ENCODE data around the gene NPFFR1. TPM values are rescaled to one million over a fixed set of nuclear protein-coding genes. Genes with fewer than 3 reads are reported as not detected.

Gene NPFFR1
- total RNA-seq, 1 donor from 2014 or later = 1.0 TPM

DNA sequence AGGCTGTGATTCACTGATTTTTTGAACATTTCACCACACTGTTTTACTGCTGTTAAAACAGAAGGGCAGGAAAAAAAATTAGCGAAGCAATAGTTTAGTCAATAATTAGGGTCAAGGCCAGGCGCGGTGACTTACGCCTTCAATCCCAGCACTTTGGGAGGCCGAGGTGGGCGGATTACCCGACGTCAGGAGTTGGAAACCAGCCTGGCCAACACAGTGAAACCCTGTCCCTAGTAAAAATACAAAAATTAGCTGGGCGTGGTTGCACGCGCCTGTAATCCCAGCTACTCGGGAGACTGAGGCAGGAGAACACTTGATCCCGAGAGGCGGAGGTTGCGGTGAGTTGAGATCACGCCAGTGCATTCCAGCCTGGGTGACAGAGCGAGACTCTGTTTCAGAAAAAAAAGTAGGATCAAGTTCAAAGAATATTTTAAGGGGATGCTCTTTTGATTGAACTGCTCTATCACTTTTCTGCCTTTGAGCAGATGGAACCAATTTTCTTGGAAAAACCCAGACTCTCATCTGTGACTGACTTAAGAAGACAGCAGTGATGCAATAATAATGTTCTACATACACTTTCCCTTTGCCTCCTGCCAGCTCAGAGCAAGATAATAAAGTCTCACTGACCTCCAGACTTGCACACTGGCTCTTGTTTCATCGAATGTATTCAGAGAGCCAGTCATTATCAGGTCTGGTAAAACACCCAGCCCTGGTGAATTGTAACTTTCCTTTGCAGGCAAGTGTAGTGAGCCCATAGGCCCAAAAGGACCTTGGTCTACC, 48.9 kb downstream of the NPFFR1 start:
- no peak overlapping the region for H3K4me3 ChIP-seq
- peaks cover 2% of the 10 kb centered on the region for H3K36me3 ChIP-seq
- no peak for ATAC-seq
- TF ChIP-seq, protein P1, sequence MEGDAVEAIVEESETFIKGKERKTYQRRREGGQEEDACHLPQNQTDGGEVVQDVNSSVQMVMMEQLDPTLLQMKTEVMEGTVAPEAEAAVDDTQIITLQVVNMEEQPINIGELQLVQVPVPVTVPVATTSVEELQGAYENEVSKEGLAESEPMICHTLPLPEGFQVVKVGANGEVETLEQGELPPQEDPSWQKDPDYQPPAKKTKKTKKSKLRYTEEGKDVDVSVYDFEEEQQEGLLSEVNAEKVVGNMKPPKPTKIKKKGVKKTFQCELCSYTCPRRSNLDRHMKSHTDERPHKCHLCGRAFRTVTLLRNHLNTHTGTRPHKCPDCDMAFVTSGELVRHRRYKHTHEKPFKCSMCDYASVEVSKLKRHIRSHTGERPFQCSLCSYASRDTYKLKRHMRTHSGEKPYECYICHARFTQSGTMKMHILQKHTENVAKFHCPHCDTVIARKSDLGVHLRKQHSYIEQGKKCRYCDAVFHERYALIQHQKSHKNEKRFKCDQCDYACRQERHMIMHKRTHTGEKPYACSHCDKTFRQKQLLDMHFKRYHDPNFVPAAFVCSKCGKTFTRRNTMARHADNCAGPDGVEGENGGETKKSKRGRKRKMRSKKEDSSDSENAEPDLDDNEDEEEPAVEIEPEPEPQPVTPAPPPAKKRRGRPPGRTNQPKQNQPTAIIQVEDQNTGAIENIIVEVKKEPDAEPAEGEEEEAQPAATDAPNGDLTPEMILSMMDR (IDR thresholded peaks at IDR 0.05) = no peak
- no peak overlapping the region for H3K27ac ChIP-seq
- no peaks in the 10 kb centered on the region for H3K27me3 ChIP-seq (ENCODE audit: low read depth)
- peaks cover 27% of the 10 kb centered on the region for H3K4me1 ChIP-seq
- no peaks in the 10 kb centered on the region for H3K9me3 ChIP-seq
- intact Hi-C loops (cut with DNase I) = no loop called here
- DNase-seq = no peak

GRCh38 chr10:70233939-70234300, 49.9 kb downstream of the NPFFR1 start:
- peaks cover 10% of the 10 kb centered on the region for H3K36me3 ChIP-seq
- intact Hi-C loops (cut with DNase I) = no loop called here
- H3K4me3 ChIP-seq = peak overlapping the region; percentile 79
- H3K27me3 ChIP-seq (ENCODE audit: low read depth) = no peaks in the 10 kb centered on the region
- peaks cover 32% of the 10 kb centered on the region for H3K4me1 ChIP-seq
- peak overlapping the region; percentile 85 for H3K27ac ChIP-seq
- H3K9me3 ChIP-seq = no peaks in the 10 kb centered on the region
- no peak for DNase-seq
- ATAC-seq = no peak
- TF ChIP-seq, protein P1 (IDR thresholded peaks at IDR 0.05) = peak; percentile 2

- Histone ChIP-seq H3K27ac (peak within 1 kb of the TSS; percentile 85), H3K27me3 (ENCODE audit: low read depth) (no peaks in the 10 kb centered on the region), H3K9me3 (no peaks in the 10 kb centered on the region), H3K36me3 (peaks cover 16% of the 10 kb centered on the region), H3K4me3 (peak within 1 kb of the TSS; percentile 79), H3K4me1 (peaks cover 38% of the 10 kb centered on the region)
- ATAC-seq (peak; percentile 98 to 100), DNase-seq (peak; percentile 99)
- intact Hi-C loops (cut with DNase I) = no loop called here
- TF ChIP-seq, protein P1 (IDR thresholded peaks at IDR 0.05) = peak; percentile 16
Observed at GRCh38 chr10:70233109-70233938, 50.5 kb downstream of the NPFFR1 start, which contains the start of gene PPA1. PPA1 (minus strand) TSS chr10:70233429; CDS start chr10:70233327, 102 bp downstream.

DNA sequence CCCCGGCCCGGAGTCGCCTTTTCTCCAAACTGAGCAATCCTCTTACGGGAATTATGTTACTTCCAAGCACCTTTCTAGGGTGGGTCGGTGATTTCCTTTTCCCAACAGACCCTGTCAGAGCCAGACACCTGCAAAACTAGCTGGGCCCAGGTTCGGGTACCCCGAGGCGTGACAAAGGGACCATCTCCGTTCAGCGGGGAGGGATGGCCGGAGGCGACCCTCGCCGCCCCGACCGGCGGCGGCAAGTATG, 51.0 kb downstream of the NPFFR1 start:
- Histone ChIP-seq H3K36me3 (peaks cover 20% of the 10 kb centered on the region), H3K27me3 (ENCODE audit: low read depth) (no peaks in the 10 kb centered on the region), H3K4me3 (peak overlapping the region; percentile 79), H3K27ac (peak overlapping the region; percentile 85), H3K9me3 (no peaks in the 10 kb centered on the region), H3K4me1 (peaks cover 43% of the 10 kb centered on the region)
- no peak for DNase-seq
- intact Hi-C loops (cut with DNase I) = no loop called here
- ATAC-seq = peak in 1 of 2 donors; percentile 1
- TF ChIP-seq, protein P1 (IDR thresholded peaks at IDR 0.05) = no peak

- peaks cover 20% of the 10 kb centered on the region for H3K36me3 ChIP-seq
- peak overlapping the region; percentile 79 for H3K4me3 ChIP-seq
- TF ChIP-seq, protein P1 (IDR thresholded peaks at IDR 0.05) = no peak
- DNase-seq (peak; percentile 68), ATAC-seq (peak; percentile 59 to 74)
- H3K4me1 ChIP-seq = peaks cover 48% of the 10 kb centered on the region
- H3K9me3 ChIP-seq = no peaks in the 10 kb centered on the region
- H3K27ac ChIP-seq = peak overlapping the region; percentile 85
- H3K27me3 ChIP-seq (ENCODE audit: low read depth) = no peaks in the 10 kb centered on the region
- intact Hi-C loops (cut with DNase I) = no loop called here
Observed at GRCh38 chr10:70232155-70232858, 51.5 kb downstream of the NPFFR1 start.
